ENCODE measurements around the gene TMC7. TPM values are rescaled to one million over a fixed set of nuclear protein-coding genes. Genes with fewer than 3 reads are reported as not detected.
A peak's percentile ranks its signal among the peaks of the same experiment; 100 is the strongest.

TMC7 gene
- total and polyA plus RNA-seq, 2 experiments from 2014 or later = 0.54 to 1.4 TPM

DNA sequence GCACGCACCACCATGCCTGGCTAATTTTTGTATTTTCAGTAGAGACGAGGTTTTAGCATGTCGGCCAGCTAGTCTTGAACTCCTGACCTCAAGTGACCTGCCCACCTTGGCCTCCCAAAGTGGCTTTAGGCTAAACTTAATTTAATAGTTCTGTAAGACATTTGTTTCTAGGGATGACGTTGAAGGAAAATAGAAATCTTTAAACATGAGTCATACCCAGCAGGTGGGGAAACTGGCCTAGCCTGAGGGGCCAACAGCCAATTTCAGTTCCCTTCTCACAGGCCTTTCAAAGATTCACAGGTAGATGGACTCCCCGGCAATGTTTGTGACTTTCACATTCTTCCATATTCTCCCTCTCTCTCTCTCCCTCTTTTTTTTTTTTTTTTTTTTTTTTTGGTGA, 111.9 kb downstream of the TMC7 start:
- peaks cover 14% of the 10 kb centered on the region for H3K4me1 ChIP-seq (ENCODE audit: insufficient read depth)
- no peaks in the 10 kb centered on the region for H3K9me3 ChIP-seq (ENCODE audit: low read depth)
- no peaks in the 10 kb centered on the region for H3K9me2 ChIP-seq (ENCODE audit: insufficient read depth)
- H2AFZ ChIP-seq = no peak overlapping the region
- H4K20me1 ChIP-seq (ENCODE audit: insufficient read depth) = no peaks in the 10 kb centered on the region
- in situ Hi-C loops (cut with MboI) = loop anchor here (25.0 kb wide), 1 partner anchor 417 kb away; the partner anchor contains the start of genes CCP110 and GDE1
- no peaks in the 10 kb centered on the region for H3K27me3 ChIP-seq (replicated peaks; ENCODE audit: insufficient read depth)
- no peak overlapping the region for H3K27ac ChIP-seq
- WGBS, 2 experiments (ENCODE audit: low coverage in 1 of 2, low lambda C conversion rate in 2 of 2, missing lambda C conversion rate in 2 of 2) = 90 to 95% methylated on average over 5 of the region's 5 CpGs
- H3F3A ChIP-seq (ENCODE audit: insufficient read depth) = peaks cover 12% of the 10 kb centered on the region
- H3K4me3 ChIP-seq = no peak overlapping the region
- no peaks in the 10 kb centered on the region for H3K79me2 ChIP-seq (ENCODE audit: insufficient read depth)
- H3K9ac ChIP-seq = no peak overlapping the region
- TF ChIP-seq EZH2 (IDR thresholded peaks at IDR 0.05; ENCODE audit: insufficient read depth, poor library complexity, severe bottlenecking) (no peak), EZH2phosphoT487 (IDR thresholded peaks at IDR 0.05; ENCODE audit: insufficient read depth, low read depth) (no peak)
- H3K36me3 ChIP-seq (ENCODE audit: low read depth) = no peaks in the 10 kb centered on the region
- no peak for DNase-seq
- H3K4me2 ChIP-seq (ENCODE audit: unreplicated experiment) = no peak overlapping the region

DNA sequence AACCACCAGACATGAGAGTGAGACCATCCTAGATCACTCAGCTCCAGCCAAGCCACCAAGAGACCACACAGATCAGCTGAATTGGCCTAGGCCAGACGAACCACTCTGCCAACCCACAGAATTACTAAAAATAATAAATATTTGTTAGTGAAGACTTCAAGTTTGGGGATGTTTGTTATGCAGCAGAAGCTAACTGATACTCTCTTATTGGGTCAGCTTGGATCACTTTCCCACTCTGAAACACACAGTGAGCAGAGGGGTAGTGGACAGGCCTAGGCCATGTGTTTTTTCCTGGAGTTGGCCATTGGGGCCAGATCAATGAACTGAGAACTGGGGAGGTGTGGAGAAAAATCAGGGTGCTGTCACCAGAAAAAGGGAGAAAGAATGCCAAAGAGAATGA, 114.4 kb downstream of the TMC7 start:
- Histone ChIP-seq H3K9me2 (ENCODE audit: insufficient read depth) (no peaks in the 10 kb centered on the region), H2AFZ (no peak overlapping the region), H3F3A (ENCODE audit: insufficient read depth) (no peaks in the 10 kb centered on the region), H3K4me1 (ENCODE audit: insufficient read depth) (no peaks in the 10 kb centered on the region), H3K9ac (no peak overlapping the region), H3K9me3 (ENCODE audit: low read depth) (no peaks in the 10 kb centered on the region), H3K4me2 (ENCODE audit: unreplicated experiment) (no peak overlapping the region), H3K27me3 (replicated peaks; ENCODE audit: insufficient read depth) (no peaks in the 10 kb centered on the region), H3K36me3 (ENCODE audit: low read depth) (no peaks in the 10 kb centered on the region), H4K20me1 (ENCODE audit: insufficient read depth) (no peaks in the 10 kb centered on the region), H3K79me2 (ENCODE audit: insufficient read depth) (no peaks in the 10 kb centered on the region), H3K4me3 (no peak overlapping the region), H3K27ac (no peak overlapping the region)
- 57 to 92% methylated on average over 1 of the region's 1 CpG for WGBS, 2 experiments (ENCODE audit: low coverage in 1 of 2, low lambda C conversion rate in 2 of 2, missing lambda C conversion rate in 2 of 2)
- in situ Hi-C loops (cut with MboI) = loop anchor here (25.0 kb wide), 1 partner anchor 414 kb away; the partner anchor contains the start of genes CCP110 and GDE1
- no peak for DNase-seq
- no peak for TF ChIP-seq EZH2 (IDR thresholded peaks at IDR 0.05; ENCODE audit: insufficient read depth, poor library complexity, severe bottlenecking)
- TF ChIP-seq EZH2phosphoT487 (IDR thresholded peaks at IDR 0.05; ENCODE audit: insufficient read depth, low read depth) = no peak

- 42 to 44% methylated on average over 16 of the region's 16 CpGs for WGBS, 2 experiments (ENCODE audit: low coverage in 1 of 2, low lambda C conversion rate in 2 of 2, missing lambda C conversion rate in 2 of 2)
- H3K9me2 ChIP-seq (ENCODE audit: insufficient read depth) = no peaks in the 10 kb centered on the region
Measured at GRCh38 chr16:19102187-19102872, 118.6 kb downstream of the TMC7 start.

GRCh38 chr16:19104607-19105006, 120.9 kb downstream of the TMC7 start:
- H3K4me3 ChIP-seq = no peak overlapping the region
- H3K27me3 ChIP-seq (replicated peaks; ENCODE audit: insufficient read depth) = no peaks in the 10 kb centered on the region
- no peaks in the 10 kb centered on the region for H3K9me3 ChIP-seq (ENCODE audit: low read depth)
- H3K9ac ChIP-seq = no peak overlapping the region
- 72 to 77% methylated on average over 5 of the region's 5 CpGs for WGBS, 2 experiments (ENCODE audit: low coverage in 1 of 2, low lambda C conversion rate in 2 of 2, missing lambda C conversion rate in 2 of 2)
- no peaks in the 10 kb centered on the region for H3K79me2 ChIP-seq (ENCODE audit: insufficient read depth)
- no peaks in the 10 kb centered on the region for H3K36me3 ChIP-seq (ENCODE audit: low read depth)
- no peak overlapping the region for H3K27ac ChIP-seq
- H3K9me2 ChIP-seq (ENCODE audit: insufficient read depth) = no peaks in the 10 kb centered on the region
- H3F3A ChIP-seq (ENCODE audit: insufficient read depth) = peaks cover 9% of the 10 kb centered on the region; the same call in 1 of the 2 replicates
- in situ Hi-C loops (cut with MboI) = no loop called here
- no peak overlapping the region for H2AFZ ChIP-seq
- TF ChIP-seq EZH2phosphoT487 (IDR thresholded peaks at IDR 0.05; ENCODE audit: insufficient read depth, low read depth) (no peak), EZH2 (IDR thresholded peaks at IDR 0.05; ENCODE audit: insufficient read depth, poor library complexity, severe bottlenecking) (no peak)
- no peak for DNase-seq
- H3K4me2 ChIP-seq (ENCODE audit: unreplicated experiment) = no peak overlapping the region
- H3K4me1 ChIP-seq (ENCODE audit: insufficient read depth) = peaks cover 7% of the 10 kb centered on the region; the same call in 1 of the 2 replicates
- no peaks in the 10 kb centered on the region for H4K20me1 ChIP-seq (ENCODE audit: insufficient read depth)

More at GRCh38 chr16:19102187-19102872, 118.6 kb downstream of the TMC7 start:
- no peak overlapping the region for H3K4me3 ChIP-seq
- H3K4me2 ChIP-seq (ENCODE audit: unreplicated experiment) = no peak overlapping the region
- no peaks in the 10 kb centered on the region for H3K9me3 ChIP-seq (ENCODE audit: low read depth)
- no peak overlapping the region for H3K9ac ChIP-seq
- no peak overlapping the region for H3K27ac ChIP-seq
- no peaks in the 10 kb centered on the region for H4K20me1 ChIP-seq (ENCODE audit: insufficient read depth)
- peak overlapping the region; percentile 26; the same call in 1 of the 2 replicates for H2AFZ ChIP-seq
- TF ChIP-seq EZH2phosphoT487 (IDR thresholded peaks at IDR 0.05; ENCODE audit: insufficient read depth, low read depth) = no peak
- TF ChIP-seq EZH2 (IDR thresholded peaks at IDR 0.05; ENCODE audit: insufficient read depth, poor library complexity, severe bottlenecking) = no peak
- H3K27me3 ChIP-seq (replicated peaks; ENCODE audit: insufficient read depth) = no peaks in the 10 kb centered on the region
- H3K79me2 ChIP-seq (ENCODE audit: insufficient read depth) = no peaks in the 10 kb centered on the region
- in situ Hi-C loops (cut with MboI) = no loop called here
- peaks cover under 1% of the 10 kb centered on the region; the same call in 1 of the 2 replicates for H3K4me1 ChIP-seq (ENCODE audit: insufficient read depth)
- no peaks in the 10 kb centered on the region; the same call in 1 of the 2 replicates for H3F3A ChIP-seq (ENCODE audit: insufficient read depth)
- DNase-seq = peak; percentile 42
- no peaks in the 10 kb centered on the region for H3K36me3 ChIP-seq (ENCODE audit: low read depth)

Data from GM23248 (cell line).